Midbrain (tissue), 1 donor: ENCODE data around the gene UBE2O.

ENCODE experiments used
- DNase-seq: peaks from one replicate; lab custom pipeline; 2025; lab: John Stamatoyannopoulos, UW

The UBE2O gene

GRCh38 chr17:76467366-76467765 lies 14.4 kb upstream of the UBE2O start, which contains the start of gene AANAT:
Gene AANAT (plus strand): TSS chr17:76467603. CDS start chr17:76468747, 1,144 bp downstream.
- no peak for DNase-seq

GRCh38 chr17:76466775-76467130 lies 13.8 kb upstream of the UBE2O start:
- no peak for DNase-seq

GRCh38 chr17:76462556-76463290 lies 9.8 kb upstream of the UBE2O start:
- no peak for DNase-seq

GRCh38 chr17:76461765-76462555 lies 9.0 kb upstream of the UBE2O start:
- no peak for DNase-seq

GRCh38 chr17:76459674-76460073 lies 6.7 kb upstream of the UBE2O start:
- DNase-seq, result no peak

- DNase-seq, result no peak
Observed at GRCh38 chr17:76458580-76459490, 5.9 kb upstream of the UBE2O start.

- no peak for DNase-seq
Observed at GRCh38 chr17:76453431-76453743, 435 bp upstream of the UBE2O start.

- DNase-seq, result peak; percentile 9
Observed at GRCh38 chr17:76452127-76452659, 759 bp downstream of the UBE2O start.

- no peak for DNase-seq
Observed at GRCh38 chr17:76451506-76451905, 1.4 kb downstream of the UBE2O start.

- no peak for DNase-seq
Observed at GRCh38 chr17:76449126-76449525, 3.8 kb downstream of the UBE2O start.

- DNase-seq, result no peak
Observed at GRCh38 chr17:76447931-76448652, 4.9 kb downstream of the UBE2O start.

GRCh38 chr17:76446449-76447231 lies 6.3 kb downstream of the UBE2O start:
- no peak for DNase-seq

GRCh38 chr17:76445697-76446448 lies 7.1 kb downstream of the UBE2O start:
- no peak for DNase-seq

GRCh38 chr17:76444518-76445311 lies 8.2 kb downstream of the UBE2O start:
- no peak for DNase-seq

GRCh38 chr17:76442341-76443338 lies 10.3 kb downstream of the UBE2O start:
- no peak for DNase-seq

GRCh38 chr17:76441686-76442340 lies 11.1 kb downstream of the UBE2O start:
- DNase-seq, result no peak

- no peak for DNase-seq
Observed at GRCh38 chr17:76440751-76441362, 12.1 kb downstream of the UBE2O start.
